Measurements from ENCODE around the gene ITFG2.

Gene ITFG2

DNA sequence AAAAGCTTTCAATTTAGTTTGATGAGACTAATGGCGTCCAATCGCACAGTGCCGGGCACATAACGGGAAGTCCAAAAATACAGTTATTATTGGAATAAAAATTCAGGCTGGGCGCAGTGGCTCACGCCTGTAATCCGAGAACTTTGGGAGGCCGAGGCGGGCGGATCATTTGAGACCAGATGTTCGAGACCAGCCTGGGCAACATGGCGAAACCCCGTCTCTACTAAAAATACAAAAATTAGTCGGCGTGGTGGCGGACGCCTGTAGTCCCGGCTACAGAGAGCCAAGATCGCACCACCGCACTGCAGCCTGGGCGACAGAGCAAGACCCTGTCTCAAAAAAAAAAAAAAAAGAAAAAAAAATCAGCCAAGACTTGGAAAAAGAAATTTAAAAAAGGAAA, 18.9 kb upstream of the ITFG2 start:
- Histone ChIP-seq H3K36me3 (ENCODE audit: insufficient read depth, low read length) (peaks cover 12% of the 10 kb centered on the region; the same call in 1 of the 2 replicates), H2AFZ (ENCODE audit: low read length) (no peak overlapping the region), H3K4me2 (ENCODE audit: low read depth, low read length, poor library complexity, severe bottlenecking) (peak overlapping the region; percentile 93), H3K4me1 (ENCODE audit: insufficient read depth, low read length, poor library complexity, severe bottlenecking) (peaks cover 30% of the 10 kb centered on the region), H3K9me3 (ENCODE audit: insufficient read depth, low read depth, low read length) (no peaks in the 10 kb centered on the region), H3K9ac (ENCODE audit: low read depth, low read length, poor library complexity, severe bottlenecking) (no peak overlapping the region), H3K27me3 (ENCODE audit: insufficient read depth, low read length, poor library complexity, severe bottlenecking) (no peaks in the 10 kb centered on the region), H3K4me3 (ENCODE audit: low read length, poor library complexity, severe bottlenecking) (peak overlapping the region; percentile 86), H4K20me1 (ENCODE audit: insufficient read depth, low read length, poor library complexity, severe bottlenecking) (peaks cover 26% of the 10 kb centered on the region), H3K9me2 (replicated peaks; ENCODE audit: low read depth, low read length) (no peaks in the 10 kb centered on the region), H3F3A (ENCODE audit: low read depth) (no peaks in the 10 kb centered on the region), H3K79me2 (ENCODE audit: insufficient read depth, low read length) (peaks cover 30% of the 10 kb centered on the region)
- TF ChIP-seq EZH2phosphoT487 (IDR thresholded peaks at IDR 0.05; ENCODE audit: borderline replicate concordance), result no peak
- TF ChIP-seq, protein P1, sequence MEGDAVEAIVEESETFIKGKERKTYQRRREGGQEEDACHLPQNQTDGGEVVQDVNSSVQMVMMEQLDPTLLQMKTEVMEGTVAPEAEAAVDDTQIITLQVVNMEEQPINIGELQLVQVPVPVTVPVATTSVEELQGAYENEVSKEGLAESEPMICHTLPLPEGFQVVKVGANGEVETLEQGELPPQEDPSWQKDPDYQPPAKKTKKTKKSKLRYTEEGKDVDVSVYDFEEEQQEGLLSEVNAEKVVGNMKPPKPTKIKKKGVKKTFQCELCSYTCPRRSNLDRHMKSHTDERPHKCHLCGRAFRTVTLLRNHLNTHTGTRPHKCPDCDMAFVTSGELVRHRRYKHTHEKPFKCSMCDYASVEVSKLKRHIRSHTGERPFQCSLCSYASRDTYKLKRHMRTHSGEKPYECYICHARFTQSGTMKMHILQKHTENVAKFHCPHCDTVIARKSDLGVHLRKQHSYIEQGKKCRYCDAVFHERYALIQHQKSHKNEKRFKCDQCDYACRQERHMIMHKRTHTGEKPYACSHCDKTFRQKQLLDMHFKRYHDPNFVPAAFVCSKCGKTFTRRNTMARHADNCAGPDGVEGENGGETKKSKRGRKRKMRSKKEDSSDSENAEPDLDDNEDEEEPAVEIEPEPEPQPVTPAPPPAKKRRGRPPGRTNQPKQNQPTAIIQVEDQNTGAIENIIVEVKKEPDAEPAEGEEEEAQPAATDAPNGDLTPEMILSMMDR (conservative IDR thresholded peaks at IDR 0.05; ENCODE audit: low read length), result no peak

DNA sequence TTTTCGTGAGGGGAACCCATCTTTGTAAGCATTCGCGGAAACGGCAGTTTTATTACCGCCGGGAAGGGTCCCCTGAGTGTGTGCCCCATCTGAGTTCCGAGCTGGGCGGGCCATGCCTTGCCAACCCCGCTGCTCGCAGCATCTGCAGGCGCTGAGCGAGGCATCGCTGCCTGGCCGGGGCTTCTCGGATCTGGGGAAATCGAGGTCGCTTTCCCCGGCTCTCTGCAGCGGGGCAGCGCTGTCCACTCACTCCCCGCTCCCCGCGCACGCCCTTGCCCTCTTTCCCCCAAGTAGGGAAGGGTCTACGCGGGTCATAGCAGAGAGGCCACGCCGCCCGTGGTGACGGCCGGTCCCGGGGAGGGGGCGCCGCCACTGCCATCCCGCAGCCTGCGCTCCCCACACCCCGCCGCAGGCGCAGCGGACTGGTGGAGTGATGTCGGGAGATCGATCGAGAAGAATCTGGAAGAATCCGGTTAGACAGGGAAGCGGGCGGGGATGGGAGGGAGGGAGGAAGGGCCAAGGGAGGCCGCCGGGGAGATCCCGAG, 18.2 kb upstream of the ITFG2 start:
- TF ChIP-seq EZH2phosphoT487 (IDR thresholded peaks at IDR 0.05; ENCODE audit: borderline replicate concordance), result no peak
- TF ChIP-seq, protein P1 (conservative IDR thresholded peaks at IDR 0.05; ENCODE audit: low read length), result no peak
- Histone ChIP-seq H2AFZ (ENCODE audit: low read length) (peak overlapping the region; percentile 89), H3K9ac (ENCODE audit: low read depth, low read length, poor library complexity, severe bottlenecking) (peak overlapping the region; percentile 80)

GRCh38 chr12:2794736-2795289, 17.7 kb upstream of the ITFG2 start, which contains the start of gene FKBP4:
FKBP4 (plus strand) TSS chr12:2794970; CDS start chr12:2795140, 170 bp downstream.
- peak within 1 kb of the TSS; percentile 93 for H3K4me2 ChIP-seq (ENCODE audit: low read depth, low read length, poor library complexity, severe bottlenecking)
- peak within 1 kb of the TSS; percentile 80 for H3K9ac ChIP-seq (ENCODE audit: low read depth, low read length, poor library complexity, severe bottlenecking)
- TF ChIP-seq, protein P1 (conservative IDR thresholded peaks at IDR 0.05; ENCODE audit: low read length), result no peak
- no peak for TF ChIP-seq EZH2phosphoT487 (IDR thresholded peaks at IDR 0.05; ENCODE audit: borderline replicate concordance)
- peaks cover 26% of the 10 kb centered on the region for H4K20me1 ChIP-seq (ENCODE audit: insufficient read depth, low read length, poor library complexity, severe bottlenecking)
- peak within 1 kb of the TSS; percentile 89 for H2AFZ ChIP-seq (ENCODE audit: low read length)
- H3K4me3 ChIP-seq (ENCODE audit: low read length, poor library complexity, severe bottlenecking), result peak within 1 kb of the TSS; percentile 86
- H3K27me3 ChIP-seq (ENCODE audit: insufficient read depth, low read length, poor library complexity, severe bottlenecking), result no peaks in the 10 kb centered on the region
- no peaks in the 10 kb centered on the region for H3F3A ChIP-seq (ENCODE audit: low read depth)
- H3K4me1 ChIP-seq (ENCODE audit: insufficient read depth, low read length, poor library complexity, severe bottlenecking), result peaks cover 30% of the 10 kb centered on the region
- no peaks in the 10 kb centered on the region for H3K9me3 ChIP-seq (ENCODE audit: insufficient read depth, low read depth, low read length)
- H3K9me2 ChIP-seq (replicated peaks; ENCODE audit: low read depth, low read length), result no peaks in the 10 kb centered on the region
- peaks cover 24% of the 10 kb centered on the region; the same call in 1 of the 2 replicates for H3K36me3 ChIP-seq (ENCODE audit: insufficient read depth, low read length)
- peaks cover 32% of the 10 kb centered on the region for H3K79me2 ChIP-seq (ENCODE audit: insufficient read depth, low read length)

More for the DNA sequence above, 18.2 kb upstream of the ITFG2 start:
- H3K9me2 ChIP-seq (replicated peaks; ENCODE audit: low read depth, low read length), result no peaks in the 10 kb centered on the region
- no peaks in the 10 kb centered on the region for H3K9me3 ChIP-seq (ENCODE audit: insufficient read depth, low read depth, low read length)
- no peaks in the 10 kb centered on the region for H3F3A ChIP-seq (ENCODE audit: low read depth)
- H3K36me3 ChIP-seq (ENCODE audit: insufficient read depth, low read length), result peaks cover 19% of the 10 kb centered on the region; the same call in 1 of the 2 replicates
- peaks cover 26% of the 10 kb centered on the region for H4K20me1 ChIP-seq (ENCODE audit: insufficient read depth, low read length, poor library complexity, severe bottlenecking)
- peak overlapping the region; percentile 93 for H3K4me2 ChIP-seq (ENCODE audit: low read depth, low read length, poor library complexity, severe bottlenecking)
- H3K4me1 ChIP-seq (ENCODE audit: insufficient read depth, low read length, poor library complexity, severe bottlenecking), result peaks cover 30% of the 10 kb centered on the region
- H3K4me3 ChIP-seq (ENCODE audit: low read length, poor library complexity, severe bottlenecking), result peak overlapping the region; percentile 86
- H3K27me3 ChIP-seq (ENCODE audit: insufficient read depth, low read length, poor library complexity, severe bottlenecking), result no peaks in the 10 kb centered on the region
- peaks cover 32% of the 10 kb centered on the region for H3K79me2 ChIP-seq (ENCODE audit: insufficient read depth, low read length)

Measured in Loucy (cell line).